GM13976 (cell line): ENCODE results near the gene JAZF1.

Source experiments
- DNase-seq: peaks from one replicate; pipeline ENCODE4 v3.0.0; 2012; ENCODE audit warnings: low spot score
- in situ Hi-C: fragments of 300-500 bp; cut with MboI; formaldehyde crosslinking; loops from one replicate; pipeline ENCODE4 v1.12.0; 2022; ENCODE audit warnings: low sequenced_read_pairs, mixed read lengths, inconsistent platforms; ENCODE audit not compliant: unreplicated experiment
- TF ChIP-seq, protein P1 (sequence below): IDR thresholded peaks from 2 replicates; pipeline ENCODE4 v1.5.1; 2012; ENCODE audit warnings: borderline replicate concordance, mild to moderate bottlenecking; ENCODE audit not compliant: insufficient read depth; ENCODE audit errors: extremely low read depth, missing control alignments, control extremely low read depth

JAZF1 gene

DNA sequence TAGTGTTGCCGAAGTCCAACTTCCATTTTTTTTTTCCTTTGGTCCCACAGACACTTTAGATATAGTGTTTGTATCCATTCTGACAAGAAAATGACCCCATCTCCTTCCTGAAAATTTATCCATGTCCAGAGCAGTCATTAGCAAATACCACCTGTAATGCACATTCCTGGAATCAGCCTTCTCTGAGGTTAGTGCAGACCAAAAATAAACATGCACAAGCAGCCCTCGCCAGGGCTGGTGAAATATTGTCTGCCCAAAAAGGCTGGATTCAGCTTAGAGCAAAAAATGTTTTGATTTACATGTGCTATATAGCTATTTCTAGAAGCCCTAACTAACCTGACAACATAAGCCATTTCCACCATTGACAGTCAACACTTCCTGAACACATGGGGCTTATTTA is 294.9 kb downstream of the JAZF1 start:
- TF ChIP-seq, protein P1, sequence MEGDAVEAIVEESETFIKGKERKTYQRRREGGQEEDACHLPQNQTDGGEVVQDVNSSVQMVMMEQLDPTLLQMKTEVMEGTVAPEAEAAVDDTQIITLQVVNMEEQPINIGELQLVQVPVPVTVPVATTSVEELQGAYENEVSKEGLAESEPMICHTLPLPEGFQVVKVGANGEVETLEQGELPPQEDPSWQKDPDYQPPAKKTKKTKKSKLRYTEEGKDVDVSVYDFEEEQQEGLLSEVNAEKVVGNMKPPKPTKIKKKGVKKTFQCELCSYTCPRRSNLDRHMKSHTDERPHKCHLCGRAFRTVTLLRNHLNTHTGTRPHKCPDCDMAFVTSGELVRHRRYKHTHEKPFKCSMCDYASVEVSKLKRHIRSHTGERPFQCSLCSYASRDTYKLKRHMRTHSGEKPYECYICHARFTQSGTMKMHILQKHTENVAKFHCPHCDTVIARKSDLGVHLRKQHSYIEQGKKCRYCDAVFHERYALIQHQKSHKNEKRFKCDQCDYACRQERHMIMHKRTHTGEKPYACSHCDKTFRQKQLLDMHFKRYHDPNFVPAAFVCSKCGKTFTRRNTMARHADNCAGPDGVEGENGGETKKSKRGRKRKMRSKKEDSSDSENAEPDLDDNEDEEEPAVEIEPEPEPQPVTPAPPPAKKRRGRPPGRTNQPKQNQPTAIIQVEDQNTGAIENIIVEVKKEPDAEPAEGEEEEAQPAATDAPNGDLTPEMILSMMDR, result no peak
- DNase-seq, result no peak
- in situ Hi-C loops, result no loop called here

DNA sequence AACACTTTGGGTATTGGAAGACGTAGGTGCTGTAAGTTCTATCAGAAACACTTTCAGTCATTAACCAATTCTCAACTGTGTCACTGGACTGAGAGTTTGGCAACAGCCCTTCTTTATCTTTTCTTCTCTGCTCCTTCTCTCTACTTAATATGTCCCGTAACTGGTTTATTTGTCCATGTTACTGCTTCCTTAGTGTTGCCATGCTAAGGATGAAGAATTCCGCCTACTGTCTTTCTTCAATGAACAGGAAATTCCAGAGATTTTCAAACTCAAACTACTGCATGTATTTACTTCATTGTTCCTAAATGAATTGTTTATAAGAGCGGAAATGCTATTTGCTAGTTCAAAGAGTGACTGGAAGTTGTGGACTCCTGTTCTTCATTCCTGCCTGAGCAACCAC is 296.9 kb downstream of the JAZF1 start:
- TF ChIP-seq, protein P1, result no peak
- in situ Hi-C loops, result no loop called here
- no peak for DNase-seq

DNA sequence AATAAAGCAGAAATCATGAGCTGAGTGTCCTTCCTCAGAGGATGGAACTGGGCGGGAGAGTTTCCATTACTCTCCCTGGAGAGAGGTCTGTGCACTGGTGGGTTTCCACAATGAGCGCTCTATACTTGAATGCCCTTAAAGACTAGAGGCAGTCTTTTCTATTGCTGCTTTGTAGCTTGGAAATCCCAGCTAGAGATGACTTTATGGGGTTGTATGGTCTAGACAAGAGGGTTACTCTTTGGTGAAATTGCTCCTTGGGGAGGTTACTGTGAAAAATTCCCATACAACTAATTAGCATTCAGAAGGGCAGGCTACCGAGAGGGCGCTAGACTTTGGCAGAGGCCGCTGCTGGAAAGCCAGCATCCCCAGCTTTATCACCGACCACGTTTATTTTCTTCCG is 303.8 kb downstream of the JAZF1 start:
- TF ChIP-seq, protein P1, result no peak
- in situ Hi-C loops, result no loop called here
- DNase-seq, result no peak

DNA sequence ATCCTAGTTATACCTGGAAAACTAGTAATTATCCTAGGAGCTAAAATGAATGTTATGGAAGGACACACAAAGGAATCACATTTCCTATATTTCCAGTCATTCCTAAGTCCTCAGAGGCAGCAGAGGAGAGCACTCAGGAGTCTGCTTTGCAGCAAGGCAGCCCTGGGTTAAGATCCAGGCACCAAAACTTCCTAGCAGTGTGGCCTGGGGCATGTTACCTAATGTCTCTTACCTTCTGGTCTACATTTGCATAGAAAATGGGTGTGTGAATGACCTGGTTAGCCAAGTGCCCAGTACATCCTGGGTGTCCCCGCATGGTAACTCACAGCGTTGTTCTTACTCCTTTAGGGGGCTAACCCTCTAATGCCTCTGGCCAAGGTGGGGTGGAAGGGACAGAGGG is 304.8 kb downstream of the JAZF1 start:
- in situ Hi-C loops, result no loop called here
- DNase-seq, result no peak
- TF ChIP-seq, protein P1, result no peak

DNA sequence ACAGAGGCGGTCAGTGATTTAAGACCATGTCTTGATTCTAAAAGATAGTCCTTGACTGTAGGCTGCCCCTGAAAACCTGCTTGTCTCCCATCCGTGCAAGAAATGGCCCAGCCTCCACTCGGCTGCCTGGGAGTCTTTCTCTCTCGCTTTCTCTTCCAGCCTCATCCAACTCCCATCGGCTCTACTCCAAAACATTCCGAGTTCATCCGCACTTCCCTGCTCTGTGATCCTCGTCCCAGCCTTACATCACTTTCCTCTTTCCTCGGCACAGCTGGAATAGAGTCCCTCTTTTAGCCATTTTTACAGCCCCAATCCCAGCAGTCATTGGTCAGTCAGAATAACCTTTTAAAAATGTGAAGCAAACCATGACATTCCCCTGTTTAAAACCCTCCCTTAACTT is 305.5 kb downstream of the JAZF1 start:
- in situ Hi-C loops, result no loop called here
- TF ChIP-seq, protein P1, result no peak
- DNase-seq, result no peak

DNA sequence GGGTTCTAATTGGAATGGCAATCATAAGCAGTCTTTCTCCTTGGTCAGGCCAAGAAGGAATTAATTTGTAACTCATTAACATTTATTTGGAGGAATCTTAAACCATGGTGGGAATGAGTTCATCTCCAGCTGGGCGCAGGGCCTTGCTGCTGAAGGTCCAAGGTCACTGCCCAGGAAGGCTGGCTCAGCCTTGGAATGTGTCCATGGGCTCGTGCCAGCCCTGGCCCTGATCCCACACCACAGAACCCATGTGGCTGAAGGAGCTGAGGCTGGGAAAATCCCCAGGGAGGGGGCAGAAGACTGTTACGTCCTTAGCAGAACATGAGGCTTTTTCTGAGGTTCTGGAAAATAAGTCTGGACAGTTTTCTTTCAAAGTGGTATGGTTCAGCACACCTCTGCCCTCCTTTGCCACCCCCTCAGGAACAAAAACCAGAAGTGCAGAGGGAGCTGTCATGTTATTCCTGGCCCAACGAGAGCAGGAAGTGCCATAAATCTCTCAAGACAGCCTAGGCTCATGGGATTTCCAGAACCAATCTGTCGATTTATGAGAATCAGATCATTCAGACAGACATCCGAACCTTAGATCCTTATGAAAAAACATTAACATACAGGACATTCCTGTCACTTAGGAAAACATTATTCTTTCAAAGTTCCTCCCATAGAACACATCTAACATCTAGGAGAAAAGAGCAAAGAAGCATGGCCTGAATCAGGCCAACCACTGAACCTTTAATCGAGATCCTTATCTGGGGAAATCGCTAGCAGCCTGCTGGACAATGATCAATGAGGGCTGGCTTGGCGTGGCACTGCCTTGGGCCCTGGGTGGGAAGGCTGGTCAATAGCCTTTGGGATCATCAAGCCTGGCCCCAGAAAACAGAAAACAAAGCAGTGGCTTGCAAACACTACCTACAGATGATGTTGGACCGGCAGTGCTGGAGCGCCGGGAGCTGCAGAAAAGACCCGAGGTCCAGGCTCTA is 306.3 kb downstream of the JAZF1 start:
- no peak for DNase-seq
- in situ Hi-C loops, result no loop called here

More for the DNA sequence above, 306.3 kb downstream of the JAZF1 start:
- TF ChIP-seq, protein P1, result no peak
